H1 (cell line): ENCODE measurements around the gene SNAPC3. TPM values are rescaled to one million over a fixed set of nuclear protein-coding genes. Genes with fewer than 3 reads are reported as not detected.
"Not testable (repeated sequence)": the region's sequence is repeated elsewhere in the genome, so short reads cannot be mapped to it uniquely, and the experiment has no call there.

Experiments
- CTCF ChIA-PET: fragments of 300-600 bp; sonication (Branson Sonifier 250); formaldehyde crosslinking; loops from one replicate; lab custom pipeline; 2021; ENCODE audit not compliant: partially characterized antibody; lab: Charles Lee
- POLR2A ChIA-PET: fragments of 300-600 bp; sonication (Branson Sonifier 250); formaldehyde crosslinking; loops from one replicate; lab custom pipeline; 2021; ENCODE audit warnings: inconsistent platforms; ENCODE audit not compliant: partially characterized antibody; lab: Charles Lee
- DNase-seq, 2 experiments: peaks; one replicate each; pipeline versions ENCODE4 v3.0.0 to v3.0.0-alpha.2; 2010 to 2022; ENCODE audit warnings: low spot score in 2 of 2, low read depth in 1 of 2, mixed read lengths in 1 of 2
- FAIRE-seq: peaks from 2 replicates; lab custom pipeline; 2011; peaks lifted over from hg19 to GRCh38; lab: Jason Lieb, UNC
- H2AFZ ChIP-seq: 2 replicates; pipeline ENCODE4 v1.8.1; 2012; ENCODE audit warnings: low read length, inconsistent platforms
- H2AK5ac ChIP-seq: 2 replicates; pipeline ENCODE4 v1.6.1; 2013; ENCODE audit warnings: low read depth, low read length
- H2BK120ac ChIP-seq: replicated peaks from 2 replicates; pipeline ENCODE3; 2013; ENCODE audit warnings: low read depth, low read length, inconsistent platforms
- H2BK12ac ChIP-seq: 2 replicates; pipeline ENCODE4 v1.6.1; 2013; ENCODE audit warnings: low read depth, low read length
- H2BK15ac ChIP-seq: 2 replicates; pipeline ENCODE4 v1.6.1; 2013; ENCODE audit warnings: low read length
- H2BK20ac ChIP-seq: 2 replicates; pipeline ENCODE4 v1.6.1; 2013; ENCODE audit warnings: low read length
- H2BK5ac ChIP-seq: 2 replicates; pipeline ENCODE4 v1.6.1; 2013; ENCODE audit warnings: low read depth, low read length
- H3K14ac ChIP-seq: 2 replicates; pipeline ENCODE4 v1.6.1; 2013; ENCODE audit warnings: inconsistent platforms; ENCODE audit not compliant: insufficient read length
- H3K18ac ChIP-seq: 2 replicates; pipeline ENCODE4 v1.6.1; 2013; ENCODE audit warnings: low read length; ENCODE audit errors: extremely low read depth
- H3K23ac ChIP-seq: 2 replicates; pipeline ENCODE4 v1.6.1; 2013; ENCODE audit warnings: inconsistent platforms; ENCODE audit not compliant: insufficient read length
- H3K23me2 ChIP-seq: 2 replicates; pipeline ENCODE4 v1.6.1; 2013; ENCODE audit warnings: low read depth, low read length
- H3K27ac ChIP-seq: 2 replicates; pipeline ENCODE4 v1.6.1; 2011; ENCODE audit warnings: low read depth, low read length, inconsistent platforms
- H3K27me3 ChIP-seq, 4 experiments: replicated peaks in 1 of 4; 1 replicate in 1 of 4; 2 replicates in 3 of 4; pipeline versions ENCODE4 v1.6.1 to v1.8.1; 2011 to 2013; ENCODE audit warnings: low read length in 3 of 4, mild to moderate bottlenecking in 3 of 4, inconsistent platforms in 2 of 4, mixed read lengths in 2 of 4, moderate library complexity in 1 of 4; ENCODE audit not compliant: control insufficient read depth in 3 of 4, insufficient read depth in 3 of 4; ENCODE audit errors: extremely low read depth in 1 of 4
- H3K36me3 ChIP-seq, 4 experiments: 2 replicates each; pipeline versions ENCODE4 v1.6.1 to v1.8.1; 2011 to 2013; ENCODE audit warnings: mild to moderate bottlenecking in 4 of 4, low read length in 3 of 4, moderate library complexity in 2 of 4, control low read depth in 1 of 4, inconsistent platforms in 1 of 4; ENCODE audit not compliant: insufficient read depth in 4 of 4, control insufficient read depth in 2 of 4
- H3K4ac ChIP-seq: replicated peaks from 2 replicates; pipeline ENCODE3; 2013; ENCODE audit warnings: low read length, low read depth, mixed read lengths, inconsistent platforms; ENCODE audit not compliant: insufficient read length
- H3K4me1 ChIP-seq, 4 experiments: replicated peaks in 1 of 4; 1 replicate in 1 of 4; 2 replicates in 3 of 4; pipeline versions ENCODE4 v1.6.1 to v1.8.1; 2011 to 2013; ENCODE audit warnings: low read length in 3 of 4, inconsistent platforms in 2 of 4, mixed read lengths in 1 of 4; ENCODE audit not compliant: insufficient read depth in 4 of 4, control insufficient read depth in 3 of 4
- H3K4me2 ChIP-seq, 2 experiments: 2 replicates each; pipeline versions ENCODE4 v1.6.1 to v1.8.1; 2011 to 2013; ENCODE audit warnings: low read depth in 2 of 2, low read length in 2 of 2, control low read depth in 1 of 2, inconsistent platforms in 1 of 2, mild to moderate bottlenecking in 1 of 2; ENCODE audit not compliant: insufficient read depth in 1 of 2
- H3K4me3 ChIP-seq, 4 experiments: fragments of 200-600, 300-600 bp in 1 of 4; sonication (generic), shearing (Covaris generic), sonication (Bioruptor Twin) in 1 of 4; 2 replicates each; pipeline versions ENCODE4 v1.5.1 to v1.8.1; 2011 to 2016; ENCODE audit warnings: low read length in 4 of 4, low read depth in 3 of 4, control low read depth in 2 of 4, inconsistent platforms in 2 of 4, mild to moderate bottlenecking in 2 of 4, mixed read lengths in 1 of 4, moderate library complexity in 1 of 4; ENCODE audit not compliant: insufficient read depth in 2 of 4; ENCODE audit errors: extremely low read depth in 1 of 4
- H3K56ac ChIP-seq: replicated peaks from 2 replicates; pipeline ENCODE3; 2013; ENCODE audit warnings: low read depth, mild to moderate bottlenecking, mixed read lengths, low read length, inconsistent platforms; ENCODE audit not compliant: insufficient read length
- H3K79me1 ChIP-seq: 2 replicates; pipeline ENCODE4 v1.6.1; 2013; ENCODE audit warnings: low read depth, low read length, control low read depth
- H3K79me2 ChIP-seq, 2 experiments: 2 replicates each; pipeline versions ENCODE4 v1.6.1 to v1.8.1; 2012 to 2013; ENCODE audit warnings: low read length in 2 of 2, mild to moderate bottlenecking in 2 of 2, inconsistent platforms in 1 of 2; ENCODE audit not compliant: insufficient read depth in 2 of 2, control insufficient read depth in 1 of 2
- H3K9ac ChIP-seq, 4 experiments: replicated peaks in 1 of 4; 1 replicate in 1 of 4; 2 replicates in 3 of 4; pipeline versions ENCODE4 v1.6.1 to v1.8.1; 2011 to 2013; ENCODE audit warnings: low read depth in 3 of 4, low read length in 3 of 4, control low read depth in 2 of 4, mild to moderate bottlenecking in 2 of 4, moderate library complexity in 2 of 4, inconsistent platforms in 1 of 4; ENCODE audit errors: extremely low read depth in 1 of 4
- H3K9me3 ChIP-seq, 2 experiments: 2 replicates each; pipeline versions ENCODE4 v1.6.1 to v1.8.1; 2012 to 2013; ENCODE audit warnings: mild to moderate bottlenecking in 2 of 2, moderate library complexity in 2 of 2, control low read depth in 1 of 2, inconsistent platforms in 1 of 2, low read depth in 1 of 2, low read length in 1 of 2, mixed read lengths in 1 of 2; ENCODE audit not compliant: insufficient read depth in 2 of 2
- H4K20me1 ChIP-seq, 2 experiments: replicated peaks in 1 of 2; 2 replicates each; pipeline versions ENCODE3 to v1.8.1; 2011 to 2013; ENCODE audit warnings: inconsistent platforms in 2 of 2, low read length in 2 of 2, mild to moderate bottlenecking in 1 of 2; ENCODE audit not compliant: insufficient read depth in 2 of 2, control insufficient read depth in 1 of 2
- H4K5ac ChIP-seq: 2 replicates; pipeline ENCODE4 v1.6.1; 2013; ENCODE audit warnings: low read length, low read depth, mixed read lengths, inconsistent platforms; ENCODE audit not compliant: insufficient read length
- H4K8ac ChIP-seq: 2 replicates; pipeline ENCODE4 v1.8.0; 2013; ENCODE audit warnings: mild to moderate bottlenecking, moderate library complexity, low read length, inconsistent platforms; ENCODE audit not compliant: insufficient read depth; ENCODE audit errors: extremely low read depth
- H4K91ac ChIP-seq: replicated peaks from 2 replicates; pipeline ENCODE3; 2013; ENCODE audit warnings: low read length, mixed read lengths, inconsistent platforms; ENCODE audit not compliant: insufficient read length
- WGBS, 2 experiments: shearing (Covaris generic) in 1 of 2; methylation state at CpG; one replicate each; pipeline versions ENCODE4 v1.1.6 to v1.1.7; 2013 to 2015; ENCODE audit warnings: low lambda C conversion rate in 2 of 2, mixed read lengths in 2 of 2, inconsistent platforms in 1 of 2, low coverage in 1 of 2, missing lambda C conversion rate in 1 of 2; ENCODE audit not compliant: insufficient replicate concordance in 2 of 2, insufficient coverage in 1 of 2, insufficient read length in 1 of 2; ENCODE audit errors: extremely low coverage in 1 of 2, missing lambda C conversion rate in 1 of 2; 5-methylcytosine and 5-hydroxymethylcytosine counted together
- polyA plus RNA-seq, 7 experiments: library from polyadenylated mRNA; depleted of rRNA in 3 of 7; stranded (reverse) in 5 of 7; unstranded in 2 of 7; fragments of >200 nt in 5 of 7; fragments of 200-250 nt in 2 of 7; gene quantifications; 1 replicate in 5 of 7; 2 replicates in 1 of 7; 4 replicates in 1 of 7; pipeline versions ENCODE4 v1.2.1 to v1.2.3, GENCODE V29; 2011 to 2013; ENCODE audit warnings: missing spikeins in 2 of 7, mixed read lengths in 2 of 7
- total RNA-seq: library from RNA; stranded (reverse); fragmentation: NEBNext Ultra II Directional; extraction: Animal tissue kit (Norgen Biotek cat#: 25700); gene quantifications from 2 replicates; pipeline ENCODE4 v1.2.1, GENCODE V29; 2021

SNAPC3 gene
- total and polyA plus RNA-seq, 2 of the 8 experiments (the other 6 are each of a cell fraction or from before 2014, with no cell fraction given), result 11.9 to 25.8 TPM

DNA sequence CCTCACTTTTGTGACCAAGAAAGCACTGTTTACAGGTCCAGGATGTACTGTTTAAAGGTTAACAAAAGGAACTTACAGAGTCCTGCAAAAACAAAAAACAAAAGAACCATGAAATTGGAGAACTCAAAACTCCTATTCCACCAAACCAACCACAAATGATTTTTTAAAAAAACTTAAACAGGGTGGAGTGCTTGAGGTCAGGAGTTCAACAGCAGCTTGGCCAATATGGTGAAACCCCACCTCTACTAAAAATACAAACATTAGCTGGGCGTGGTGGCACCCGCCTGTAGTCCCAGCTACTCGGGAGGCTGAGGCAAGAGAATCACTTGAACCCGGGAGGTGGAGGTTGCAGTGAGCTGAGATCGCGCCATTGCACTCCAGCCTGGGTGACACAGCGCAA lies 5.0 kb downstream of the SNAPC3 start:
- not testable (repeated sequence) for H3K79me1 ChIP-seq, H3K4me3 ChIP-seq, FAIRE-seq, H3K23ac ChIP-seq, H4K91ac ChIP-seq, H4K5ac ChIP-seq, H3K14ac ChIP-seq, H2AFZ ChIP-seq, H3K9me3 ChIP-seq, H2BK5ac ChIP-seq, H2AK5ac ChIP-seq, H2BK20ac ChIP-seq, H3K9ac ChIP-seq, H3K18ac ChIP-seq, H3K4me2 ChIP-seq, H2BK120ac ChIP-seq, H2BK15ac ChIP-seq, H3K56ac ChIP-seq, H3K23me2 ChIP-seq, H4K20me1 ChIP-seq, H3K27ac ChIP-seq, DNase-seq, H3K4me1 ChIP-seq, H2BK12ac ChIP-seq, H4K8ac ChIP-seq, H3K27me3 ChIP-seq, H3K4ac ChIP-seq
- H3K36me3 ChIP-seq, result peaks cover 2 to 27% (median 10%) of the 10 kb centered on the region in 4 experiments; a peak in 5 of 8 replicates
- ChIA-PET CTCF (interaction anchor here (0.6 kb wide), 1 partner anchor 105 kb away, joined by 3 read pairs; no protein-coding TSS in a partner anchor), POLR2A (interaction anchor here (0.6 kb wide), 1 partner anchor 84 kb away, joined by 3 read pairs; no protein-coding TSS in a partner anchor)
- WGBS, 2 experiments, result 90% methylated on average over 6 of the region's 7 CpGs; no CpG with 5 or more reads in 1 of the 2 experiments
- peaks cover 10 to 70% of the 10 kb centered on the region in 2 experiments for H3K79me2 ChIP-seq
